Muscle layer of duodenum (tissue), 2 donors: ENCODE data around the gene EP300.
"Not testable (repeated sequence)": the region's sequence is repeated elsewhere in the genome, so short reads cannot be mapped to it uniquely, and the experiment has no call there.

Experiments used
- H3K27ac ChIP-seq: one replicate; pipeline ENCODE4 v1.7.0; 2013; ENCODE audit warnings: mild to moderate bottlenecking, low read length
- H3K27me3 ChIP-seq: one replicate; pipeline ENCODE4 v1.7.0; 2013; ENCODE audit warnings: low read depth, mild to moderate bottlenecking, control low read depth, low read length
- H3K36me3 ChIP-seq, 2 donors: one replicate each; pipeline ENCODE4 v1.7.0; 2013; ENCODE audit warnings: low read length in 2 of 2, control low read depth in 1 of 2, mild to moderate bottlenecking in 1 of 2; ENCODE audit not compliant: insufficient read depth in 2 of 2, control insufficient read depth in 1 of 2
- H3K4me1 ChIP-seq, 2 donors: one replicate each; pipeline ENCODE4 v1.7.0; 2013; ENCODE audit warnings: low read length in 2 of 2, mild to moderate bottlenecking in 2 of 2, control low read depth in 1 of 2, moderate library complexity in 1 of 2; ENCODE audit not compliant: insufficient read depth in 2 of 2, control insufficient read depth in 1 of 2
- H3K4me3 ChIP-seq, 2 donors: one replicate each; pipeline ENCODE4 v1.7.0; 2013; ENCODE audit warnings: low read length in 2 of 2, low read depth in 1 of 2, mild to moderate bottlenecking in 1 of 2
- H3K9me3 ChIP-seq, 2 donors: one replicate each; pipeline ENCODE4 v1.7.0; 2013; ENCODE audit warnings: low read length in 2 of 2, control low read depth in 1 of 2, mild to moderate bottlenecking in 1 of 2; ENCODE audit not compliant: control insufficient read depth in 1 of 2
- donor health status: healthy.

The EP300 gene

GRCh38 chr22:41064326-41064725 lies 28.1 kb upstream of the EP300 start:
- H3K4me1 ChIP-seq, H3K4me3 ChIP-seq, H3K36me3 ChIP-seq, H3K9me3 ChIP-seq, H3K27ac ChIP-seq, H3K27me3 ChIP-seq: not testable (repeated sequence)

GRCh38 chr22:41066341-41066740 lies 26.1 kb upstream of the EP300 start:
- not testable (repeated sequence) for H3K27me3 ChIP-seq, H3K9me3 ChIP-seq, H3K4me1 ChIP-seq, H3K27ac ChIP-seq, H3K36me3 ChIP-seq, H3K4me3 ChIP-seq

DNA sequence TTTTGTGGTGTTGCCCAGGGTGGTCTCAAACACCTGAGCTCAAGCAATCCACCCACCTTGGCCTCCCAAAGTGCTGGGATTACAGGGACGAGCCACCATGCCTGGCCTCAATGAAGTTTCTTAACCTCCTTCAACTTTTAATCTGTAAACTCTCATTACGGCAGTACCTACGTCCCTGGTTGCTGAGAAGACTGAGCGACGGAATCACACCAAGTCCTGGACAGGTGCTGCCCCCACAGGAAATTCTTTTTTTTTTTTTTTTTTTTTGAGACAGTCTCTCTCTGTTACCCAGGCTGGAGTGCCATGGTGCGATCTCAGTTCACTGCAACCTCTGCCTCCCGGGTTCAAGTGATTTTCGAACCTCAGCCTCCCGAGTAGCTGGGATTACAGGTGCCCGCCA lies 24.4 kb upstream of the EP300 start:
- H3K4me1 ChIP-seq, H3K4me3 ChIP-seq, H3K36me3 ChIP-seq, H3K27ac ChIP-seq, H3K9me3 ChIP-seq, H3K27me3 ChIP-seq: not testable (repeated sequence)

- Histone ChIP-seq H3K27ac (no peak overlapping the region), H3K27me3 (no peaks in the 10 kb centered on the region), H3K4me1 (no peaks in the 10 kb centered on the region), H3K36me3 (no peaks in the 10 kb centered on the region), H3K9me3 (no peaks in the 10 kb centered on the region), H3K4me3 (no peak overlapping the region)
Measured at GRCh38 chr22:41070665-41071331, 21.6 kb upstream of the EP300 start.

- Histone ChIP-seq H3K4me1 (no peaks in the 10 kb centered on the region), H3K36me3 (no peaks in the 10 kb centered on the region), H3K27ac (no peak overlapping the region), H3K4me3 (no peak overlapping the region), H3K9me3 (no peaks in the 10 kb centered on the region), H3K27me3 (no peaks in the 10 kb centered on the region)
Measured at GRCh38 chr22:41074061-41074460, 18.3 kb upstream of the EP300 start.

DNA sequence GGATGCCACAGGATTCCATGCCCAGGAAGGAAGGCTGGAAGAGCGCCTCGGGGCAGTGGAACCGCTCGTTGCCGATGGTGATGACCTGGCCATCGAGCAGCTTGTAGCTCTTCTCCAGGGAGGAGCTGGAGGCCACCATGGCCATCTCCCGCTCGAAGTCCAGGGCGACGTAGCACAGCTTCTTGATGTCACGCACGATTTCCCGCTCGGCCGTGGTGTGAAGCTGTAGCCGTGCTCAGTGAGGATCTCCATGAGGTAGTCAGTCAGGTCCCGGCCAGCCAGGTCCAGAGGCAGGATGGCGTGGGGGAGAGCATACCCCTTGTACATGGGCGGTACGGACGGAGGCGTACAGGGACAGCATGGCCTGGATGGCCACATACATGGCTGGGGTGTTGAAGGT lies 17.9 kb upstream of the EP300 start:
- H3K4me3 ChIP-seq: no peak overlapping the region
- H3K9me3 ChIP-seq: no peaks in the 10 kb centered on the region
- H3K27ac ChIP-seq: no peak overlapping the region
- no peaks in the 10 kb centered on the region for H3K36me3 ChIP-seq
- no peaks in the 10 kb centered on the region for H3K27me3 ChIP-seq
- no peaks in the 10 kb centered on the region for H3K4me1 ChIP-seq

GRCh38 chr22:41074941-41075710 lies 17.3 kb upstream of the EP300 start:
- H3K27me3 ChIP-seq: no peaks in the 10 kb centered on the region
- H3K4me3 ChIP-seq: no peak overlapping the region
- H3K27ac ChIP-seq: no peak overlapping the region
- no peaks in the 10 kb centered on the region for H3K4me1 ChIP-seq
- H3K36me3 ChIP-seq: no peaks in the 10 kb centered on the region
- H3K9me3 ChIP-seq: no peaks in the 10 kb centered on the region

DNA sequence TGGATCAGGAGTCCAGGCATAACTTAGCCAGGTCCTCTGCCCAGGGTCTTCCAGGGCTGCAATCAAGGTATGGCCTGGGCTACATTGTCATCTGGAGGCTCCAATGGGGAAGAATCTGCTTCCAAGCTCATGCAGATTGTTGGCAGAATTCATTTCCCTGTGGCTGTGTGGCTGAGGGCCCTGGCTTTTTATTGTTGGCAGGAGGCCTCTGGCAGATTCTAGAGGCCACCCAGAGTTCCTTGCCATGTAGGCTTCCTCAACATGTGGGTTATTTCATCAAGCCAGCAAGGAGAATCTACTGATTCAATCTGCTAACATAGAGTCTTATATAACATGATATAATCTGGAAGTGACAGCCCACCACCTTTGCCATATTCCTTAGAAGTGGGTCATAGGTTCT lies 16.4 kb upstream of the EP300 start:
- Histone ChIP-seq H3K4me1 (no peaks in the 10 kb centered on the region), H3K9me3 (no peaks in the 10 kb centered on the region), H3K27me3 (no peaks in the 10 kb centered on the region), H3K27ac (no peak overlapping the region), H3K4me3 (no peak overlapping the region), H3K36me3 (no peaks in the 10 kb centered on the region)

DNA sequence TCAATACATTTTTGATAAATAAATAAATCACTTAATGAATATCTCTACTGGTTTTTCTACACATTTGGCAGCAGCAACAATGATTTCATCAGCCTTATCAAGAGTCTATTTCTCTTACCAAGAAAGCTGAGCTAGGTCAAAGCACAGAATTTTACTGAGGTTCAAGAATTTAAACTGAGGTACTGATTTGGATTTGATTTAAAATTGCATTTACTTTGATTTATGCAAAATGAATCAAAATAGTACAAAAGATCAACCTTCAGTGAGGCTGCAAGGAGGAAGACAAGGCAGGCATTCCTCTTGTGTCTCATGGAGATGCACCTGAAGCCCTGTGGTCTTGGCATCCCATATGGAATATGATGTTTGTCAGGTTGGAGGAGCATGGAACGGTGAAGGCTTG lies 15.5 kb upstream of the EP300 start:
- no peak overlapping the region for H3K27ac ChIP-seq
- H3K36me3 ChIP-seq: no peaks in the 10 kb centered on the region
- no peaks in the 10 kb centered on the region for H3K27me3 ChIP-seq
- no peak overlapping the region for H3K4me3 ChIP-seq
- H3K4me1 ChIP-seq: no peaks in the 10 kb centered on the region
- H3K9me3 ChIP-seq: no peaks in the 10 kb centered on the region

DNA sequence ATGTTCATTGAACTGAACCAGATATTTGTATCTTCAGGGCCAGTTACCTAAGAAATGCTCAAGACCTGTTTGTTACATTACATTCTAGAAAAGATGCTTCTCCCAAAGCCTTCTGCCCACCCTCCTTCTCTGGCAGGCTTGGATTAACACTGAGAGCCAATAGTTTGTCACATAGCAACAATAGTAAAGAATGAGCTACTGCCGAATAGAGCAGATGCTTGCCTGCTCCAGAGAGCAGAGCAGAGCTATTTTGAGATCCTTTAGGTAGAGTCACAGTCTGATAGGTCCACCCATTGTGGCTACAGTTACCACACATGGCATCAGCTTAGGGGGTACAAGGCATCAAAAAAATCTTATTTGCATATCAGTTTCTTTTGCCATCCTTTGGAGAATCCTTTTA lies 13.5 kb upstream of the EP300 start:
- Histone ChIP-seq H3K27me3 (no peaks in the 10 kb centered on the region), H3K36me3 (no peaks in the 10 kb centered on the region), H3K27ac (no peak overlapping the region), H3K4me3 (no peak overlapping the region), H3K4me1 (no peaks in the 10 kb centered on the region), H3K9me3 (no peaks in the 10 kb centered on the region)

GRCh38 chr22:41085842-41086241 lies 6.5 kb upstream of the EP300 start:
- no peaks in the 10 kb centered on the region for H3K9me3 ChIP-seq
- H3K36me3 ChIP-seq: no peaks in the 10 kb centered on the region
- H3K27ac ChIP-seq: no peak overlapping the region
- H3K27me3 ChIP-seq: no peaks in the 10 kb centered on the region
- H3K4me3 ChIP-seq: no peak overlapping the region
- no peaks in the 10 kb centered on the region for H3K4me1 ChIP-seq
